LNCAP (cell line): ENCODE results near the gene TTLL11.
A peak's percentile ranks its signal among the peaks of the same experiment; 100 is the strongest.

ENCODE experiments used
- CTCF ChIP-seq: fragments of 450-650 bp; IDR thresholded peaks from 2 replicates; pipeline ENCODE4 v1.5.1; 2017; ENCODE audit warnings: mild to moderate bottlenecking

The TTLL11 gene

GRCh38 chr9:122007837-122008236 is 85.3 kb downstream of the TTLL11 start:
- no peak for TF ChIP-seq CTCF

DNA sequence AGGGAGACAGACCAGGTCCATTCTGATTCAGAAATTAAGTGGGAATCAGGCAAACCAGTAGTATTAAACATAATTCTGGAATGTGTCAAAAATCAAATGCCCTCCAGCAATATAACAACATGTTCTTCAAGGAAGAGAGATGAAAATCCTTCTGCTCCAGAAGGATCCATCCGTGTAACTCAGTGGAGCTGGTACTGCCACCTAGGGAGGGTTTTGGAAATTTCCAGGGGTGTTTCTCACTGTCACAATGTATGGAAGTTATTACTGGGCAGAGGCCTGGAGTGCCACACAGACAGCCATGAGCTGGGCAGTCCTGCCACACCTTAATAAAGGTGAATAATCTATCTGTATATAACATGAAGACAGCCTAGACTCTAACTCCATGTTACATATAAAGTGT is 87.5 kb downstream of the TTLL11 start:
- TF ChIP-seq CTCF, result peak; percentile 62

DNA sequence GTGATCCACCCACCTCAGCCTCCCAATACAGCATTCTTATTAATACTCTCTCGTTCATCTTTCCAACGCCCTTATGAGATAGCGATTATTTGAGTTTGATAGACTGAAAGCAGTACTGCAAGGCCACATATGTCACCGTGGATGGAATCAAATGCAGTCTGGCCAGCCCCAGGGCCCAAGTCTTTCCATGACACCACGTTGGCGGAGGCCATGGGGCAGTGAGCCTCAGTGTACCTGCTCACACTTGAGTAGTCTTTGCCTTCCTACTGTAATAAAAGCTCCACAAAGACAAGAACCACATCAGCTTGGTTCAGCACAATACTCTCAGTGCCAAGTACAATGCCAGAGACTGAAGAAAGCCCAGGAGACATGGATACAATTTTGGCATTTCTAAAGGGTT is 88.5 kb downstream of the TTLL11 start:
- no peak for TF ChIP-seq CTCF

DNA sequence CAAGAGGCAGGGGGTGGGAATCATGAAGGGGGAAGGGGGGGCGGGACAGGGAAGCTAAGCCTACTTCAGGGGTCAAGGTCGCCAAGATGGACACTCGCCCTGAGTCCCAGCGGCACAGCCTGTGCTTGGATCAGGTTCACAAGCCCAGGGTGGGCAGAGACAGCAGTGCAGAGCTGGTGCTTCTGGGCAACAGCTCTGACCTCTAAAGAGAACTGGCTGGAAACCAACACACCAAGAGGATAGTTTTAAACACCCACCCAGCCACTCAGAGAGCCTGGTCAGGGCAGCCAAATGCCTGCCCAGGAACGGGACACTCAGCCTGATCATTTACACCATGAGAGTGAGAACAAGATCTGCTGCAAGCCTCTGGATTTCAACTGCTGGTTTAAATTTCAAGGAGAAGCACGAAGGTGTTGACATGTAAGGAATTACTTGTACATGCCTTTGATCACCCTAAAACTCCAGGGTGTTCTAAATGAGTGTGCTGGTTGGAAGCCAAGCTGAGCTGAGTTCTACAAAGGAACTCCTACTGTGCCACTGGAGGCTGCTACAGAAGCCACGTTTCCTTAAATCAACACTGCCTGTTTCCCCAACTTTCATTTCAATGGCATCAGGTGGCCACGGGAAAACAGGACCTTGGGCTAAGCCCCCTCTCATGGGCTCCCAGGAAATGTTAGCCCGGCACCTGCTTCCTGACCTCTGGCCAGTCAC is 91.5 kb downstream of the TTLL11 start:
- no peak for TF ChIP-seq CTCF

GRCh38 chr9:121999556-121999955 is 93.6 kb downstream of the TTLL11 start:
- TF ChIP-seq CTCF, result no peak

DNA sequence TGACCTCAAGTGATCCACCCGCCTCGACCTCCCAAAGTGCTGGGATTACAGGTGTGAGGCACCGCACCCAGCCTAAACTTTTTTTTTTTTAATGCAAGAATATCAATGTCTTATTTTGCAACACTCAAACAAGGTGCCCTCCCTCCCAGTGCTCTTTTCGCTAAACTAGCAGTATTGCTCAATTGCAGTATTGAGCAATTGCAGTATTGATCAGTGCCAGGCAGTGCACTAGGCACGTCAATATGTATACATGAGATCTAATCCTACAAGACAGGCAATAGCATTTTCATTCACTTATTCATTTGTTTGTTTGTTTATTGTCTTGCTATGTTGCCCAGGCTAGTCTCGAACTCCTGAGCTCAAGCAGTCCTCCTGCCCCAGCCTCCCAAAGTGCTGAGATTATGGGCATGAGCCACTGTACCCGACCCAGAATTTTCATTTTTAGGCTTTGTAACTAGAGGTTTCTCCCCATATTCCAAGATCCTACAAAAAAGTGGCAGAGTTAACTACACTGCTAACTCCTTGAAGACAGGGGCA is 94.5 kb downstream of the TTLL11 start:
- TF ChIP-seq CTCF, result no peak

DNA sequence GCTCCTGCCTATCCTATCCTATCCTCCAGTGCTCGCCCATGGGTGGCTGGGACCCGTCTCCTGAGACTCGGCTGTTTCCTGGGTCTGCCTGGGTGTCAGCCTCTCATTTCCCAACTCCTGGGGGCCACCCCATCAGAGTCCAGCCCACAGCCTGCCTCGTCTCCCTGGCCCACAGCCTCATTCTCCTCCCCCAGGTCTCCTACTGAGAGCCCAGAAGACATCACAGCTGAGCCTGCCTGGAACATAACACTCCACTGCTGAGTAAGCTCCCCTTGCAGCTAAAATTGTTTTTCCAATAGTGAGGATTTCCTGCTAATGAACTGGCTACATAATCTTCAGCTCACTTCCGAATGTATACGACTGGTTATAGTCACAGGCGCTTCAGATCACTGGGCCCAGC is 95.3 kb downstream of the TTLL11 start:
- no peak for TF ChIP-seq CTCF

DNA sequence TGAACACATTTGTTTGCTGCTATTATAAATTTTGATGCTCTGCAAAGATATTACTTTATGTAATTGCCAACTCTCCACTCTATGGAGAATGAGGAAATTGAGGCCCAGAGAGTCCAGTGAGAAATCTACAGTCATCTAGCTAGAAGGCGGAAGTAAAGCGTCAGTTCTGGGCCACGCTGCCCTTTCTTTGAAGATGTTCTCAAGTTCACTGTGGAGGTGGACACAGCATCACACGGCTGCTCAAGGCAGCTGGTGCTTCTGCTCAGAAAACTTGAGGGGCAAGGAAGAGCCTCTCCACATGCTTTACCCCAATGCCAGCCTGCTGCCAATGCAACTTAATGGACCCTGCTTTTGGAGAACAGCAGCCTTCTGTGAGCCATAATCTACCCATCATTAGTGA is 96.3 kb downstream of the TTLL11 start:
- no peak for TF ChIP-seq CTCF
